HG03103 (cell line): ENCODE results near the gene RPL37.
"Not testable (repeated sequence)": the region's sequence is repeated elsewhere in the genome, so short reads cannot be mapped to it uniquely, and the experiment has no call there.

ENCODE experiments used
- ATAC-seq: cut with Tn5 transposase; IDR thresholded peaks from one replicate; pipeline ENCODE4 v1.9.1; 2021; ENCODE audit warnings: low read depth; ENCODE audit not compliant: unreplicated experiment

The RPL37 gene

DNA sequence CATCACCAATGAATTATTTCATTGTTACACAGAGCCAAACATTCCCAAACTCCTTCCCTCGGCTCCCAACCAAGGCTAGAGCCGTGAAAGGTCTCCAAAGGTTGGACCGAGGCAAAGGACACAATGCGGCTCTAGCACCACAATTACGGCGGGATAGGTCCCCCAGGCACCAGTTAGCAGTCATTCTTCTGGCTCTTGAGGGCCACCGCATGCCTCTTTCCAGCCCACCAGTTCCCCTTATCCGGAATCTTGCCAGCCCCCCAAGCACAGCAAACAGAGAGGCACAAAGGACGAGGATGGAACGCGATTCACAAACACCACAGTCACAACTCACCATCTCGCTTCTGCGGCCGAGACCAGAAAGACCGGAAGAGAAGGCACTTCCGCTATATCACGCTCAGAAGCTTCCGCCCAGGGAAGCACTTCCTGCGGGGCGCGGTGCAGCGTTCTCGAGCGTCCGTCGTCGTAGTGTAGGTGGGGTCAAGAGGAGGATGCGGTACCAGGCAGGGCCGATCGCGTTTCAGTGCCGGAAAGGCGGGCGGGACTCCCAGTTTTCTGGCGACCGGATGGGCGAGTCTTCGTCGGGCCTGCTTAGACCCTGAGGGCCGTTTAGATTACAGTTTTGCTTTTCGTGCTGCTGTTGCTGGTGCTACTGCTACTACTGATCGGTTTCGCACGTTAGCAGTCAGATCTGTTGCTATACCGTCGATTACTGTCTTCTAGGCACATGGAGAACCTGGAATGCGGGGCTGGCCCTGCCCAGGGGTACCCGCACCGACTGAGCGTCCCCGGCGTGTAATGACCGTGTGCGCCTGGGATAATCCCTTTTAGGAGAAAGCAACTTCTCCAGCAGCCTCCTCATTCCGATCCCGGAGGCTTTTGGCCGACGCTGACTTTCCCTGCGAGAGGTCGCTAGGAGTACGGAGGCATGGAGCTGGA lies at the start of gene RPL37:
RPL37 (minus strand) TSS at position 374 of the 939 bp plus-strand sequence; CDS start at position 337, 37 bp downstream.
- ATAC-seq = peak; percentile 96

DNA sequence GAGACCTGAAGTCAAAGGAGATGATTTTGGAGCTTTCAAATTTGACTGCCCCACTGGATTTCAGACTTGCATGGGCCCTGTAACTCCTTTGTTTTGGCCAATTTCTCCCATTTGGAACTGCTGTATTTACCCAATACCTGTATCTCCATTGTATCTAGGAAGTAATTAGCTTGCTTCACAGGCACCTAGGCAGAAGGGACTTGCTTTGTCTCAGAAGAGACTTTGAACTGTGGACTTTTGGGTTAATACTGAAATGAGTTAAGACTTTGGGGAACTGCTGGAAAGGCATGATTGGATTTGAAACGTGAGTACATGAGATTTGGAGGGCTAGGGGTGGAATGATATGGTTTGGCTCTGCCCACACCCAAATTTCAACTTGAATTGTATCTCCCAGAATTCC lies 48.0 kb upstream of the RPL37 start:
- not testable (repeated sequence) for ATAC-seq

- ATAC-seq = no peak
These were observed 47.3 kb upstream of the RPL37 start for GRCh38 chr5:40882291-40882690.

GRCh38 chr5:40879163-40879942 lies 44.3 kb upstream of the RPL37 start:
- ATAC-seq = no peak

GRCh38 chr5:40877371-40877988 lies 42.5 kb upstream of the RPL37 start:
- no peak for ATAC-seq

- no peak for ATAC-seq
These were observed 40.9 kb upstream of the RPL37 start for GRCh38 chr5:40875958-40876357.

DNA sequence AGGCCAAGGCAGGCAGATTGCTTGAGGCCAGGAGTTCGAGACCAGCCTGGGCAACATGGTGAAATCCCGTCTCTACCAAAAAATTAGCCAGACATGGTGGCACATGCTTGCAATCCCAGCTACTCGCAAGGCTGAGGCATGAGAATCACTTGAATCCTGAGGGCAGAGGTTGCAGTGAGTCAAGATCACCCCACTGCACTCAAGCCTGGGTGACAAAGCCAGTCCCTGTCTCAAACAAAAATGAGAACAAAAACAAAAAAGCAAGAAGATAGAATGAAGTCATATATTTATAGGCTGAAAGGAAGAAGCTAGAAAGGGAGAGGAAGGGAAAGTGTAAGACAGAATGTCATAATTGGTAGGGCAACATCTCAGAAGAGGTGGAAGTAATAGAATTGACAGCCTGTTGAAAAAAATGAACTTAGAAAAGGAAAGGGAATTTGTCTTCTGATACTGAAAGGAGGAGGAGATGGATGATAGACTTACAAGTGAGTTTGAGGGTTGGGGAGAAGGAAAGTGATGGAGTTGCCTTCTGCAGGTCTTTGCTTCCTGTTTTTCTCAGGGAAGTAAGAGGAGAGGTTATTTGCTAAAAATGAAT lies 38.4 kb upstream of the RPL37 start:
- no peak for ATAC-seq

DNA sequence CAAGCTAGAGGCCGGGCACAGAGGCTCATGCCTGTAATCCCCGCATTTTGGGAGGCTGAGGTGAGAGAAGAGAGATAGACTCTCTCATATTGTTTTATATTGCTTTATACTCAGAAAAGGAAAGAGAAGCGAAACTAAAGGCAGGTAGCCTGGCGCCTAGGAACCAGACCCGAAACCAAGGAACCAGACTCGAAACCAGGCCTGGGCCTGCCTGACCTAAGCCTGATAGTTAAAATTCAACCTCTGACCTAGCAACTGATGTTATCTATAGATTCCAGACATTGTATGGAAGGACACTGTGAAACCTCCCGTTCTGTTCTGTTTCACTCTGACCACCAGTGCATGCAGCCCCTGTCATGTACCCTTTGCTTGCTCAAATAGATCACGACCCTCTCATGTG lies 37.2 kb upstream of the RPL37 start:
- ATAC-seq = not testable (repeated sequence)

DNA sequence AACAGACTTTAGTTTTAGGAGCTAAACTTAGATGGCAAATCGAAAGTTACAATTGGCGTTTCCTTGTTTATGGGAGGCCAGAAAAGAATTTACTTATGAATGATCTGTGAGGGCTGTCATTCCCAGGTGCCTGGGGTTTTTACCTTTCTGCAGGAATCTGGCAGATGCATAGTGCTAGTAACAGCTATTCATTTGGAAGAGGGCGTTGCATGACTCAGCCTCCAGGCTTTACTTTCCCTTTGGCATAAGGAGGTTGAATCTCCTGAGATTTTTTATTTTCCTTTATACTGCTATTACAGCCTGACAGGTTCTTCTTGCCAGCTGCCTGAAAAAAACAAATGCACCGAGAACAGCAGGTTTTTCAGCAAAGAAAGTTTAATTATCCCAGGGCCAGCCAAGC lies 36.2 kb upstream of the RPL37 start:
- ATAC-seq = no peak

DNA sequence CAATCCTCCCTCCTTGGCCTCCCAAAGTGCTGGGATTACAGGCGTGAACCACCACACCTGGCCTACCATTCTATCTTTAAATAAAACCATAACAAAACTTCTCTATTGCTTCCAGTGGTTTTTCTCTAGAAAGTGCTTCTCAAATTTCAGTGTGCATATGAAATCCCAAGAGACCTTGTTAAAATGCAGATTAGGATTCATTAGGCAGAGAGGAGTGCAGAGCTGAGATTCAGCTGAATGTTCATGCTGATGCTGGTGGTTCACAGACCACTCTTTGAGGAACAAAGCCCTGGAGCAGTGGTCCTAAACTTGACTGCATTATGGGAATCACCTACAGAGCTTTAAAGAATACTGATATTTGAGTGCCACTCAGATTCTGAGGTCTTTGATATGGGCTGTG lies 34.4 kb upstream of the RPL37 start:
- no peak for ATAC-seq

- ATAC-seq = no peak
These were observed 31.8 kb upstream of the RPL37 start for GRCh38 chr5:40866844-40867243.

DNA sequence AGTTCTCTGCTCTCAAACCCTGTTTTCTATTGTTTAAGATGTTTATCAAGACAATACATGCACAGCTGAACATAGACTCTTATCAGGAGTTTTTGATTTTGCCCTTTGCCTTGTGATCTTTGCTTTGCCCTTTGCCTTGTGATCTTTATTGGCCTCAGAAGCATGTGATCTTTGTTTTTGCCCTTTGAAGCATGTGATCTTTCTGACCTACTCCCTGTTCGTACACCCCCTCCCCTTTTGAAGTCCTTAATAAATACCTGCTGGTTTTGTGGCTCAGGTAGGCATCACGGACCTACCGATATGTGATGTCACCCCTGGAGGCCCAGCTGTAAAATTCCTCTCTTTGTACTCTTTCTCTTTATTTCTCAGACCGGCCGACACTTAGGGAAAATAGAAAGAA lies 30.0 kb upstream of the RPL37 start:
- ATAC-seq = not testable (repeated sequence)

DNA sequence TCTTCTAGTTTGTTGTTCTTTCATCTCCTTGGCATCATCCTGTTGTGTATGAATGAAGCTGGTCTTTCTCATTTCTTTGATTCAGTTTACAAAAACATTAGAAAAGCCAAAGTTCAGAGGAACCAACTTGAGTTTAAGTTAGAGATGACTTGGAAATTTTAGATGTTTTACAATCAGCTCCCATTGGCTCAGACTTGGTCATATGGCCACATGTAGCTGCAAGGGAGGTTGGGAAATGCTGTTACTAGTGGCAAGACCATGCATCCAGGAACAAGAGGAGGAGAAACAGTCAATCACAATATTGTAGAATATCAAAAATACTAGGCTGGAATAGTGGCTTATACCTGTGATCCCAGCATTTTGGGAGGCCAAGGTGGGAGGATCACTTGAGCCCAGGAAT lies 25.7 kb upstream of the RPL37 start:
- no peak for ATAC-seq

GRCh38 chr5:40853632-40854192 lies 18.7 kb upstream of the RPL37 start:
- ATAC-seq = no peak

DNA sequence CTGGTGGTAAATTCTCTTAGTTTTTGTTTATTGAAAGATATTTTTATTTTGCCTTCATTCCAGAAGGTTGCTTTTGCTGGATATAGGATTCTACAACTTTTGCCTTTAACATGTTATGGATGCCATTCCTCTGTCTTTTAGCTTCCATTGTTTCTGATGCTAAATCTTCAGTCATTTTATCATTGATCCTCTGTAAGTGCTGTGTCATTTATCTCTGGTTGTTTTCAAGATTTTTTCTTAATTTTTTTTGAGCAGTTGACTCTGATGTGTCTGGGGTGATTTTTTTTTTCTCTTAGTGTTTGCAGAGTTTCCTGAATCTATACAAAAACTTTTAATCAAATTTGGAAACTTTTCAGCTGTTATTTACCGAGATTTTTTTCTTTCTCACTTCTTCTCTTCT lies 12.5 kb upstream of the RPL37 start:
- ATAC-seq = no peak

DNA sequence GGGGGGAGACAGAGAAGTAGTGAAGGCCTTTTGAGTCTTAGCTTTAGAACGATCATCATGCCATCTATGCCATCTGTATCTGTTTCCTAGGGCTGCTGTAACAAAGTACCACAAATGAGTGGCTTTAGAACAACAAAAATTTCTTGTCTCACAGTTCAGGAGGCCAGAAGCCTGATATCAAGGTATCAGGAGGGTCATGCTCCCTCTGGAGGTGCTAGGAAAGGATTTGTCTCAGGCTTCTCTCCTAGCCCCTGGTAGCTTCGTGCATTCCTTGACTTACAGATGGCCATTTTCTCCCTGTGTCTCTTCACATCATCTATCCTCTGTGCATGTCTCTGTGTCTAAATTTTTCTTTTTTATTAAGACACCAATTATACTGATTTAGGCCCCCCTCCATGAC lies 11.3 kb upstream of the RPL37 start:
- no peak for ATAC-seq

- ATAC-seq = no peak
These were observed 9.5 kb upstream of the RPL37 start for GRCh38 chr5:40844565-40844964.

DNA sequence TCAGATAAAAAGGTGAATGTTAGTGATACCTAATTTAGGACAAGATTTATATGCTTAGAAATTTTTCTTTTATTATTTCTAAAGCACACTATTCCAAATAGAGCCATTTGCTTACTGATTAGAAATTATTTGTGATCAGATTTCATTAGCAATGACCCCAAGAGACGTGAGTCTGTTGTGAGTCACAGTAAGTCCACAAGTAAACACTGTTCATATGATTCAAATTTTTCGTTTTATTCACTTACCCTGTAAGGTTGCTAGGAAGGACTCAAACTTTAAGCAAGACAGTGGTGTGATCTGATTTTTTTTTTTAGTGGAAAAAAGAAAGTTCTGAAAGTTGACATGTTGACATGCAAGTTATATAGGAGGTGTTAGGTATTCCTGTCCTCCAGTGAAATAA lies 7.3 kb upstream of the RPL37 start:
- ATAC-seq = no peak

GRCh38 chr5:40841068-40841805 lies 6.2 kb upstream of the RPL37 start, which contains the start of gene CARD6:
TSS of gene CARD6 (plus strand) at chr5:40841367. CDS start at chr5:40841383, 16 bp downstream.
- peak; percentile 43 for ATAC-seq

DNA sequence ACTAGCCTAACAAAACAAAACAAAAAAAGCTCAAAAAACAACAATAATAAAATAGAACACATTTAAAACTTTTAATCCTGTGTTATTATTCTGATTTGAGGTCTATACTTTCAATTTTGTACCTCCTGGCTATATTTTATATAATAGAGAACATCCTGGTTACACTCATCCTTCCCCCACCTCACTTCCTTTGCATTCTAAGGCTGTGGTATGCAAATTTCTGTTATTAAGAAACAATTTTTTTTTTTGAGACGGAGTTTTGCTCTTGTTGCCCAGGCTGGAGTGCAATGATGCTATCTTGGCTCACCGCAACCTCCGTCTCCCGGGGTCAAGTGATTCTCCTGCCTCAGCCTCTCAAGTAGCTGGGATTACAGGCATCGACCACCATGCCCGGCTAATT lies 3.1 kb upstream of the RPL37 start:
- no peak for ATAC-seq
